ENCODE results near the gene XG. TPM values are rescaled to one million over a fixed set of nuclear protein-coding genes. Genes with fewer than 3 reads are reported as not detected.
A peak's percentile ranks its signal among the peaks of the same experiment; 100 is the strongest.
"Not testable (repeated sequence)": the region's sequence is repeated elsewhere in the genome, so short reads cannot be mapped to it uniquely, and the experiment has no call there.

The XG gene
- polyA plus RNA-seq, 3 donors = not detected

DNA sequence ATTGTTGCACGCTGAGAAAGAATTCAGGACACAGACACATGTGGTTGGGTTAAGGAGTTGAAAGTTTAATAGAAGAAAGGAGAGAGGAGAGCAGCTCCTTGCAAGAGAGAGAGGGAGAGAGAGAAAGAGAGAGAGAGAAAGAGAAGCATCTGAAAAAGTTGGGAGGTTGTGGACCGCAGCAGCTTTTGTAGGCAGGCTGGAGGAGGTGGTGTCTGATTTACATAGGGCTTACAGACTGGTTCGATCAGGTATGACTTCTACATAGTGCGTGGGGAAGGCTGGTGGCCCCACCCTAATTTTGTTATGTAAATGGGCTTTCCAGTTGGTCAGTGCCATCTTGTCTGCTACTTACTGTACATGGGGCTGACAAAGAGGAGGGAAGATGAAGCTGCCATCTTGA is 49.4 kb downstream of the XG start:
- H3K27ac ChIP-seq (ENCODE audit: low read depth in 1 of 2, low read length in 2 of 2) = no peak overlapping the region
- no peak overlapping the region for H3K9ac ChIP-seq (ENCODE audit: insufficient read depth, low read length, poor library complexity, severe bottlenecking)
- no peaks in the 10 kb centered on the region for H4K20me1 ChIP-seq (ENCODE audit: insufficient read depth, low read length)
- 100% methylated on average over 3 of the region's 4 CpGs for WGBS (ENCODE audit: insufficient coverage)
- H3K4me2 ChIP-seq (replicated peaks; ENCODE audit: extremely low read depth, low read length, poor library complexity, severe bottlenecking) = no peak overlapping the region
- Mint-ChIP-seq H3K4me1 (peaks cover 3% of the 10 kb centered on the region), H3K4me3 (no peak overlapping the region), H3K9me3 (peaks cover 0 to 2% (median 0%) of the 10 kb centered on the region in 7 donors), H3K27ac (no peak overlapping the region), H3K27me3 (ENCODE audit: low read depth in 3 of 3) (peaks cover 3 to 17% (median 6%) of the 10 kb centered on the region in 3 donors), H3K36me3 (no peaks in the 10 kb centered on the region)
- H3K36me3 ChIP-seq (replicated peaks in 1 of 2; ENCODE audit: control insufficient read depth in 1 of 2, insufficient read depth in 2 of 2, low read length in 2 of 2) = no peaks in the 10 kb centered on the region
- no peak for DNase-seq
- intact Hi-C loops (cut with micrococcal nuclease) = no loop called here
- TF ChIP-seq, protein P1, sequence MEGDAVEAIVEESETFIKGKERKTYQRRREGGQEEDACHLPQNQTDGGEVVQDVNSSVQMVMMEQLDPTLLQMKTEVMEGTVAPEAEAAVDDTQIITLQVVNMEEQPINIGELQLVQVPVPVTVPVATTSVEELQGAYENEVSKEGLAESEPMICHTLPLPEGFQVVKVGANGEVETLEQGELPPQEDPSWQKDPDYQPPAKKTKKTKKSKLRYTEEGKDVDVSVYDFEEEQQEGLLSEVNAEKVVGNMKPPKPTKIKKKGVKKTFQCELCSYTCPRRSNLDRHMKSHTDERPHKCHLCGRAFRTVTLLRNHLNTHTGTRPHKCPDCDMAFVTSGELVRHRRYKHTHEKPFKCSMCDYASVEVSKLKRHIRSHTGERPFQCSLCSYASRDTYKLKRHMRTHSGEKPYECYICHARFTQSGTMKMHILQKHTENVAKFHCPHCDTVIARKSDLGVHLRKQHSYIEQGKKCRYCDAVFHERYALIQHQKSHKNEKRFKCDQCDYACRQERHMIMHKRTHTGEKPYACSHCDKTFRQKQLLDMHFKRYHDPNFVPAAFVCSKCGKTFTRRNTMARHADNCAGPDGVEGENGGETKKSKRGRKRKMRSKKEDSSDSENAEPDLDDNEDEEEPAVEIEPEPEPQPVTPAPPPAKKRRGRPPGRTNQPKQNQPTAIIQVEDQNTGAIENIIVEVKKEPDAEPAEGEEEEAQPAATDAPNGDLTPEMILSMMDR (IDR thresholded peaks at IDR 0.05) = no peak
- no peak overlapping the region for H2AFZ ChIP-seq (ENCODE audit: insufficient read depth, low read depth, low read length, poor library complexity, severe bottlenecking)
- H3K27me3 ChIP-seq (ENCODE audit: control insufficient read depth in 2 of 2, insufficient read depth in 2 of 2, low read length in 2 of 2) = no peaks in the 10 kb centered on the region
- H3K4me1 ChIP-seq (ENCODE audit: control insufficient read depth in 1 of 2, insufficient read depth in 2 of 2, low read length in 2 of 2) = no peaks in the 10 kb centered on the region
- no peak overlapping the region for H3K4me3 ChIP-seq (replicated peaks in 1 of 3; ENCODE audit: low read depth in 2 of 3, low read length in 3 of 3)
- no peaks in the 10 kb centered on the region for H3K9me3 ChIP-seq (replicated peaks in 1 of 2; ENCODE audit: control insufficient read depth in 1 of 2, insufficient read depth in 1 of 2, low read length in 2 of 2)
- H3K79me2 ChIP-seq (ENCODE audit: insufficient read depth, low read length) = no peaks in the 10 kb centered on the region

DNA sequence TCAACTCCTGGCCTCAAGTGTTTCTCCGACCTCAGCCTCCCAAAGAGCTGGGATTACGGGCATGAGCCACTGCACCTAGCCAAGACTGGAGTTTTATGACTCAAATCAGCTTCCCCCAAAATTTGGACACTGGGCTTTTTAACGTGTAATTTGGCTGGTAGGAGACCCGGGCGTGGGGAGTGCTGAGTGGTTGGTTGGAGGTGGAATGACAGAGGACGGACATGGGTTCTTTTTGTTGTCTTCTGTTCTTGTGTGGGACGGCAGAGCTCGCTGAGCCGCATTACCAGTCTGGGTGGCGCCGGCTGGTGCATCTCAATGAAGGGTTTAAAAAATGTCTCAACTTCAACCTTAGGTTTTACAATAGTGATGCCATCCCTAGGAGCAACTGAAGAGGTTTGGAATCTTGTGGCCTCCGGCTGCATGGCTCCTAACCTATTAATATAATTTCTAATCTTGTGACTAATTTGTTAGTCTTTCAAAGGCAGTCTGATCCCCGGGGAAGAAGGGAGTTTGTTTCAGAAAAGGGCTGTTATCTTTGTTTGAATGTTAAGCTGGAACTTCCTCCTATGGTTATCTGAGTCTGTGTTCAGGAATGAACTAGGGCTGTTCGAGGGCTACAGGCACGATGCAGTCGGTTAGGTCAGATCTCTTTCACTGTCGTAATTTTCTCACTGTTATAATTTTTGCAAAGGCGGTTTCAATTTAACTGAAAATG is 50.7 kb downstream of the XG start:
- H3K4me3 ChIP-seq (replicated peaks in 1 of 3; ENCODE audit: low read depth in 2 of 3, low read length in 3 of 3); H3K27me3 ChIP-seq (ENCODE audit: control insufficient read depth in 2 of 2, insufficient read depth in 2 of 2, low read length in 2 of 2); DNase-seq; H3K27ac Mint-ChIP-seq; H3K4me1 ChIP-seq (ENCODE audit: control insufficient read depth in 1 of 2, insufficient read depth in 2 of 2, low read length in 2 of 2); H2AFZ ChIP-seq (ENCODE audit: insufficient read depth, low read depth, low read length, poor library complexity, severe bottlenecking); H3K36me3 ChIP-seq (replicated peaks in 1 of 2; ENCODE audit: control insufficient read depth in 1 of 2, insufficient read depth in 2 of 2, low read length in 2 of 2); H3K79me2 ChIP-seq (ENCODE audit: insufficient read depth, low read length); H3K4me1 Mint-ChIP-seq; H4K20me1 ChIP-seq (ENCODE audit: insufficient read depth, low read length); H3K27ac ChIP-seq (ENCODE audit: low read depth in 1 of 2, low read length in 2 of 2); H3K9me3 Mint-ChIP-seq; H3K4me3 Mint-ChIP-seq; H3K9me3 ChIP-seq (replicated peaks in 1 of 2; ENCODE audit: control insufficient read depth in 1 of 2, insufficient read depth in 1 of 2, low read length in 2 of 2); intact Hi-C loops (cut with micrococcal nuclease); H3K36me3 Mint-ChIP-seq; H3K9ac ChIP-seq (ENCODE audit: insufficient read depth, low read length, poor library complexity, severe bottlenecking); H3K4me2 ChIP-seq (replicated peaks; ENCODE audit: extremely low read depth, low read length, poor library complexity, severe bottlenecking): not testable (repeated sequence)
- no CpG with 5 or more reads among the region's 18 CpGs for whole genome bisulfite sequencing (ENCODE audit: insufficient coverage)
- H3K27me3 Mint-ChIP-seq (ENCODE audit: low read depth in 3 of 3) = peaks cover 3 to 13% (median 5%) of the 10 kb centered on the region in 3 donors

DNA sequence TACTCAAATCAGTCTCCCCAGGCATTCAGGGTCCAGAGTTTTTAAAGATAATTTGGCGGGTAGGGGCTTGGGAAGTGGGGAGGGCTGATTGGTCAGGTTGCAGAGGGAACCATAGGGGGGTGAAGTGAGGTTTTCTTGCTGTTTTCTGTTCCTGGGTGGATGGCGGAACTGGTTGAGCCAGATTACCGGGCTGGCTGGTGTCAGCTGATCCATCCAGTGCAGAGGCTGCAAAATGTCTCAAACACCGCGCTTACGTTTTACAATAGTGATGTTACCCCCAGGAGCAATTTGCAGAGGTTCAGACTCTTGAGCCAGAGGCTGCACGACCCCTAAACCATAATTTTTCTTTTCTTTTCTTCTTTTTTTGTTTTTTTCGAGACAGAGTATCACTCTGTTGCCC is 51.6 kb downstream of the XG start:
- H3K4me2 ChIP-seq (replicated peaks; ENCODE audit: extremely low read depth, low read length, poor library complexity, severe bottlenecking); H3K27ac Mint-ChIP-seq; H3K4me1 ChIP-seq (ENCODE audit: control insufficient read depth in 1 of 2, insufficient read depth in 2 of 2, low read length in 2 of 2); H3K27me3 ChIP-seq (ENCODE audit: control insufficient read depth in 2 of 2, insufficient read depth in 2 of 2, low read length in 2 of 2); H3K4me3 Mint-ChIP-seq; H3K9me3 Mint-ChIP-seq; H3K9me3 ChIP-seq (replicated peaks in 1 of 2; ENCODE audit: control insufficient read depth in 1 of 2, insufficient read depth in 1 of 2, low read length in 2 of 2); H3K36me3 ChIP-seq (replicated peaks in 1 of 2; ENCODE audit: control insufficient read depth in 1 of 2, insufficient read depth in 2 of 2, low read length in 2 of 2); H3K36me3 Mint-ChIP-seq; H3K4me3 ChIP-seq (replicated peaks in 1 of 3; ENCODE audit: low read depth in 2 of 3, low read length in 3 of 3); H3K4me1 Mint-ChIP-seq; H3K79me2 ChIP-seq (ENCODE audit: insufficient read depth, low read length); H3K9ac ChIP-seq (ENCODE audit: insufficient read depth, low read length, poor library complexity, severe bottlenecking); DNase-seq; intact Hi-C loops (cut with micrococcal nuclease); H4K20me1 ChIP-seq (ENCODE audit: insufficient read depth, low read length); H2AFZ ChIP-seq (ENCODE audit: insufficient read depth, low read depth, low read length, poor library complexity, severe bottlenecking); H3K27ac ChIP-seq (ENCODE audit: low read depth in 1 of 2, low read length in 2 of 2): not testable (repeated sequence)
- H3K27me3 Mint-ChIP-seq (ENCODE audit: low read depth in 3 of 3) = peaks cover 3 to 12% (median 5%) of the 10 kb centered on the region in 3 donors
- no CpG with 5 or more reads among the region's 8 CpGs for WGBS (ENCODE audit: insufficient coverage)

DNA sequence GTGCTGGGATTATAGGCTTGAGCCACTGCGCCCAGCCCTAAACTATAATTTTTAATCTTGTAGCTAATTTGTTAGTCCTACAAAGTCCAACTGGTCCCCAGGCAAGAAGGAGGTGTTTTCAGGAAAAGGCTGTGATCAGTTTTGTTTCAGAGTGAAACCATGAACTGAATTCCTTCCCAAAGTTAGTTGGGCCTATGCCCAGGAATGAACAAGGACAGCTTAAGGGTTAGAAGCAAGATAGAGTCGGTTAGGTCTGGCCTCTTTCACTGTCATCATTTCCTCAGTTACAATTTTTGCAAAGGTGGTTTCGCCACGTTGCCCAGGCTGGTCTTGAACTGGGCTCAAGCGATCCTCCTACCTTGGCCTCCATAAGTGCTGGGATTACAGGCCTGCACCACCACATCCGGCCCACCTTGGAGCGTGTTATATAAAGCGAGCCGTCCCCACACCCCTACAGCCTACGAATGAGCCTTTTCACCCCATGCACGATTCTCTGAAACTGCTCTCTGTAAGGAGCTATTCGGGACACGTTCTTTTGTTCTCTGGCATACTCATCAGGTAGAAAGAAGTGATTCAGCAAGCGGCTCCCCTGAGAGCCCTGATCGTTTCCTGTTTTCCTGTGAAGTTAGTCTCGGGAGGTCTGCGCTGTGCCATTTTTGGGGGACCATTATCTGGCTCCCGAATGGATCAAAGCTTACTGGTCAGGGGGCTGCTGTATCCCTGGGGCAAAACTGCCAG is 52.4 kb downstream of the XG start:
- H3K4me3 Mint-ChIP-seq; H3K79me2 ChIP-seq (ENCODE audit: insufficient read depth, low read length); H2AFZ ChIP-seq (ENCODE audit: insufficient read depth, low read depth, low read length, poor library complexity, severe bottlenecking); H3K27me3 ChIP-seq (ENCODE audit: control insufficient read depth in 2 of 2, insufficient read depth in 2 of 2, low read length in 2 of 2); H3K4me1 Mint-ChIP-seq; intact Hi-C loops (cut with micrococcal nuclease); H3K9me3 ChIP-seq (replicated peaks in 1 of 2; ENCODE audit: control insufficient read depth in 1 of 2, insufficient read depth in 1 of 2, low read length in 2 of 2); H3K4me1 ChIP-seq (ENCODE audit: control insufficient read depth in 1 of 2, insufficient read depth in 2 of 2, low read length in 2 of 2); H4K20me1 ChIP-seq (ENCODE audit: insufficient read depth, low read length); H3K36me3 Mint-ChIP-seq; H3K27ac ChIP-seq (ENCODE audit: low read depth in 1 of 2, low read length in 2 of 2); H3K4me3 ChIP-seq (replicated peaks in 1 of 3; ENCODE audit: low read depth in 2 of 3, low read length in 3 of 3); DNase-seq; H3K9ac ChIP-seq (ENCODE audit: insufficient read depth, low read length, poor library complexity, severe bottlenecking); H3K36me3 ChIP-seq (replicated peaks in 1 of 2; ENCODE audit: control insufficient read depth in 1 of 2, insufficient read depth in 2 of 2, low read length in 2 of 2); H3K4me2 ChIP-seq (replicated peaks; ENCODE audit: extremely low read depth, low read length, poor library complexity, severe bottlenecking); H3K9me3 Mint-ChIP-seq: not testable (repeated sequence)
- Mint-ChIP-seq H3K27ac (peak overlapping the region in 1 of 7 donors; percentile 49), H3K27me3 (ENCODE audit: low read depth in 3 of 3) (peaks cover 3 to 13% (median 5%) of the 10 kb centered on the region in 3 donors)
- 100% methylated on average over 3 of the region's 18 CpGs for WGBS (ENCODE audit: insufficient coverage)

Data from CD14-positive monocyte (primary cell).